SU-DHL-6 (cell line): ENCODE data around the gene CENPB.

ENCODE experiments used
- H2AFZ ChIP-seq: fragments of 200-600 bp; sonication (generic); 2 replicates; pipeline ENCODE4 v1.6.1; 2014; ENCODE audit warnings: low read depth, mild to moderate bottlenecking, moderate library complexity, mixed read lengths, antibody characterized with exemption, low read length; ENCODE audit not compliant: severe bottlenecking
- H3F3A ChIP-seq: fragments of 200-600 bp; shearing (Covaris generic); 2 replicates; pipeline ENCODE4 v1.6.0; 2016; ENCODE audit warnings: antibody characterized with exemption, mild to moderate bottlenecking; ENCODE audit not compliant: insufficient read depth
- H3K27ac ChIP-seq: fragments of 200-600 bp; sonication (generic); 2 replicates; pipeline ENCODE4 v1.5.1; 2016; ENCODE audit warnings: low read depth, mild to moderate bottlenecking, low read length, moderate library complexity, mixed read lengths
- H3K27me3 ChIP-seq: fragments of 200-600 bp; sonication (generic), shearing (Covaris generic); 2 replicates; pipeline ENCODE4 v1.6.0; 2014; ENCODE audit warnings: mild to moderate bottlenecking, low read length
- H3K36me3 ChIP-seq: fragments of 200-600 bp; sonication (generic); 2 replicates; pipeline ENCODE4 v1.6.1; 2014; ENCODE audit warnings: mild to moderate bottlenecking, low read length, mixed read lengths
- H3K4me2 ChIP-seq: fragments of 300-600, 200-600 bp; shearing (Covaris generic), sonication (generic); 2 replicates; pipeline ENCODE4 v1.6.0; 2014; ENCODE audit warnings: low read length, low read depth, mild to moderate bottlenecking; ENCODE audit not compliant: poor library complexity, severe bottlenecking
- H3K4me3 ChIP-seq: fragments of 200-600 bp; sonication (generic); 2 replicates; pipeline ENCODE4 v1.5.1; 2014; ENCODE audit warnings: antibody characterized with exemption, low read length, mild to moderate bottlenecking, mixed read lengths; ENCODE audit not compliant: insufficient read depth, poor library complexity, severe bottlenecking
- H3K79me2 ChIP-seq: fragments of 200-600 bp; sonication (generic); 2 replicates; pipeline ENCODE4 v1.6.1; 2014; ENCODE audit warnings: mild to moderate bottlenecking, low read length, moderate library complexity; ENCODE audit not compliant: insufficient read depth
- H3K9ac ChIP-seq: fragments of 200-600 bp; sonication (generic); 2 replicates; pipeline ENCODE4 v1.7.0; 2014; ENCODE audit warnings: mild to moderate bottlenecking, low read length
- H3K9me2 ChIP-seq: fragments of 200-600 bp; sonication (generic); replicated peaks from 2 replicates; pipeline ENCODE4 v1.6.1; 2014; ENCODE audit warnings: low read length; ENCODE audit not compliant: insufficient read depth
- H3K9me3 ChIP-seq: fragments of 200-600 bp; sonication (generic); 2 replicates; pipeline ENCODE4 v1.6.1; 2014; ENCODE audit warnings: low read length, mixed read lengths; ENCODE audit not compliant: insufficient read depth
- H4K20me1 ChIP-seq: fragments of 200-600 bp; sonication (generic); 2 replicates; pipeline ENCODE4 v1.6.1; 2014; ENCODE audit warnings: low read depth, mild to moderate bottlenecking, antibody characterized with exemption, low read length, moderate library complexity, mixed read lengths
- EZH2phosphoT487 ChIP-seq: fragments of 200-600 bp; sonication (generic), shearing (Covaris generic); conservative IDR thresholded peaks from 2 replicates; pipeline ENCODE4 v1.6.1; 2018; ENCODE audit warnings: mild to moderate bottlenecking, antibody characterized with exemption, low read length, moderate library complexity, mixed read lengths
- TF ChIP-seq, protein P1 (sequence below): fragments of 200-600 bp; sonication (generic); IDR thresholded peaks from one replicate; pipeline ENCODE4 v1.5.1; 2017; ENCODE audit warnings: antibody characterized with exemption, mild to moderate bottlenecking, low read length, moderate library complexity; ENCODE audit not compliant: insufficient read depth, poor library complexity, severe bottlenecking

Gene CENPB

DNA sequence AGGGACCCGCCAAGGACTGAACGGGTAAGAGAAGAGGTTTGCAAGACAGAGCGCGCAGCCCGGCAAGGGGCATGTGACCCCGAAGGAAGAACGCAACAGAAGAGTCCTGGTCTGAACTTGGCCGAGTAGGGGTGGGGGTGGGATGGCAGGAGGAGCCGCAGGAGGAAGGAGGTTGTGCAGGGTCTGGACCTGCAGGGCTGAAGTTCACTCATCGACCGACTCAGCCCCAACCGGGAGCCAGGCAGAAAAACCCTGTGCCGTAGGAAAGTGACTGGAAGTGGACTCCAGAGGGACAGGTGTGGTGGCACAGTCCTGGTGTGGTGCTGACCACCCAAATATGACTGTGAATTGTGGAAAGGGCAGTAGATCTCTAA, 34.2 kb downstream of the CENPB start:
- H4K20me1 ChIP-seq = no peaks in the 10 kb centered on the region; the same call in 1 of the 2 replicates
- H2AFZ ChIP-seq = no peak overlapping the region
- no peaks in the 10 kb centered on the region for H3F3A ChIP-seq
- no peaks in the 10 kb centered on the region for H3K9me3 ChIP-seq
- H3K79me2 ChIP-seq = no peaks in the 10 kb centered on the region
- H3K27me3 ChIP-seq = no peaks in the 10 kb centered on the region
- no peak overlapping the region for H3K9ac ChIP-seq
- H3K4me2 ChIP-seq = no peak overlapping the region
- no peaks in the 10 kb centered on the region for H3K9me2 ChIP-seq
- H3K4me3 ChIP-seq = no peak overlapping the region
- H3K36me3 ChIP-seq = no peaks in the 10 kb centered on the region
- TF ChIP-seq EZH2phosphoT487 = no peak
- TF ChIP-seq, protein P1, sequence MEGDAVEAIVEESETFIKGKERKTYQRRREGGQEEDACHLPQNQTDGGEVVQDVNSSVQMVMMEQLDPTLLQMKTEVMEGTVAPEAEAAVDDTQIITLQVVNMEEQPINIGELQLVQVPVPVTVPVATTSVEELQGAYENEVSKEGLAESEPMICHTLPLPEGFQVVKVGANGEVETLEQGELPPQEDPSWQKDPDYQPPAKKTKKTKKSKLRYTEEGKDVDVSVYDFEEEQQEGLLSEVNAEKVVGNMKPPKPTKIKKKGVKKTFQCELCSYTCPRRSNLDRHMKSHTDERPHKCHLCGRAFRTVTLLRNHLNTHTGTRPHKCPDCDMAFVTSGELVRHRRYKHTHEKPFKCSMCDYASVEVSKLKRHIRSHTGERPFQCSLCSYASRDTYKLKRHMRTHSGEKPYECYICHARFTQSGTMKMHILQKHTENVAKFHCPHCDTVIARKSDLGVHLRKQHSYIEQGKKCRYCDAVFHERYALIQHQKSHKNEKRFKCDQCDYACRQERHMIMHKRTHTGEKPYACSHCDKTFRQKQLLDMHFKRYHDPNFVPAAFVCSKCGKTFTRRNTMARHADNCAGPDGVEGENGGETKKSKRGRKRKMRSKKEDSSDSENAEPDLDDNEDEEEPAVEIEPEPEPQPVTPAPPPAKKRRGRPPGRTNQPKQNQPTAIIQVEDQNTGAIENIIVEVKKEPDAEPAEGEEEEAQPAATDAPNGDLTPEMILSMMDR = no peak
- H3K27ac ChIP-seq = no peak overlapping the region

DNA sequence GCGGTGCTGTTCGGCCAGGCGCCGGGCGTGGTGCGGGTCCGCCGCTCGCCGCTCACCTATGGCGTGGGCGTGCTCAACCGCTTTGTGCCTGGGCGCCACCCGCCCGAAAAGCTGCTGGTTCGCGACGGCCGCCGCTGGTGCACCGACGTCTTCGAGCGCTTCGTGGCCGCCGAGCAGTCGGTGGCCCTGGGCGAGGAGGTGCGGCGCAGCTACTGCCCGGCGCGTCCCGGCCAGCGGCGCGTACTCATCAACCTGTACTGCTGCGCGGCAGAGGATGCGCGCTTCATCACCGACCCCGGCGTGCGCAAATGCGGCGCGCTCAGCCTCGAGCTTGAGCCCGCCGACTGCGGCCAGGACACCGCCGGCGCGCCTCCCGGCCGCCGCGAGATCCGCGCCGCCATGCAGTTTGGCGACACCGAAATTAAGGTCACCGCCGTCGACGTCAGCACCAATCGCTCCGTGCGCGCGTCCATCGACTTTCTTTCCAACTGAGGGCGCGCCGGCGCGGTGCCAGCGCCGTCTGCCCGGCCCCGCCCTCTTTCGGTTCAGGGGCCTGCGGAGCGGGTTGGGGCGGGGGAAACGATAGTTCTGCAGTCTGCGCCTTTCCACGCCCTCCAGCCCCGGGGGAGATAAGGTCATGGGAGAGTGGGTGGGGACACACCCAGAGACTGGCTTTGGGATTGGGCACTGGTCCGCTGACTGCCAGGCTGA, 34.7 kb downstream of the CENPB start:
- Histone ChIP-seq H4K20me1 (no peaks in the 10 kb centered on the region; the same call in 1 of the 2 replicates), H3K79me2 (no peaks in the 10 kb centered on the region), H3K4me3 (no peak overlapping the region), H3K9me3 (no peaks in the 10 kb centered on the region), H3K9ac (no peak overlapping the region), H3K27ac (no peak overlapping the region), H3K27me3 (no peaks in the 10 kb centered on the region), H3F3A (no peaks in the 10 kb centered on the region), H3K9me2 (no peaks in the 10 kb centered on the region), H3K36me3 (no peaks in the 10 kb centered on the region), H3K4me2 (no peak overlapping the region), H2AFZ (no peak overlapping the region)
- TF ChIP-seq, protein P1 = no peak
- TF ChIP-seq EZH2phosphoT487 = no peak

DNA sequence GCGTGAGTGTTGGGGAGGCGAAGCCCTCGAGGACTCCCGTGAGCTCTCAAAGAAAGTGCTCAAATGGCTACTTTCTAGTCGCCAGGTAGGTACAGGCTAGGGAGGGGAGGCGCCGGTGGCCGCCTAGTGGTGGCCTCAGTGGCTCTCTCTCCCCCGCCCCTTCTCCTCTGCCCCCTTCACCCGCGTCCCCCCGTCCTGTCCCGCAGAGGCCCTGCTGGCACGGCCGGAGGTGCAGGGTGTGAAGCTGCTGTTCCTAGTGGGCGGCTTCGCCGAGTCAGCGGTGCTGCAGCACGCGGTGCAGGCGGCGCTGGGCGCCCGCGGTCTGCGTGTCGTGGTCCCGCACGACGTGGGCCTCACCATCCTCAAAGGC, 35.2 kb downstream of the CENPB start:
- H3K36me3 ChIP-seq = no peaks in the 10 kb centered on the region
- no peak overlapping the region for H2AFZ ChIP-seq
- H4K20me1 ChIP-seq = no peaks in the 10 kb centered on the region; the same call in 1 of the 2 replicates
- no peaks in the 10 kb centered on the region for H3K27me3 ChIP-seq
- H3K4me3 ChIP-seq = no peak overlapping the region
- no peaks in the 10 kb centered on the region for H3K79me2 ChIP-seq
- TF ChIP-seq, protein P1 = no peak
- no peak for TF ChIP-seq EZH2phosphoT487
- H3K9me3 ChIP-seq = no peaks in the 10 kb centered on the region
- H3K27ac ChIP-seq = no peak overlapping the region
- no peak overlapping the region for H3K4me2 ChIP-seq
- H3K9ac ChIP-seq = no peak overlapping the region
- H3K9me2 ChIP-seq = no peaks in the 10 kb centered on the region
- H3F3A ChIP-seq = no peaks in the 10 kb centered on the region
